Liver (tissue), 9 donors: Measurements from ENCODE around the gene AOPEP. TPM values are rescaled to one million over a fixed set of nuclear protein-coding genes. Genes with fewer than 3 reads are reported as not detected.

ENCODE experiments used
- DNase-seq: peaks from one replicate; pipeline ENCODE4 v3.0.0-alpha.2; 2017; ENCODE audit warnings: low spot score
- H3K27ac ChIP-seq, 2 donors: one replicate each; pipeline ENCODE4 v1.7.0; 2013; ENCODE audit warnings: inconsistent platforms in 2 of 2, low read length in 2 of 2, control low read depth in 1 of 2, low read depth in 1 of 2, mild to moderate bottlenecking in 1 of 2
- H3K27me3 ChIP-seq, 4 donors: one replicate each; pipeline versions ENCODE4 v1.6.1 to v1.7.0; 2013; ENCODE audit warnings: low read length in 3 of 4, inconsistent platforms in 1 of 4, mild to moderate bottlenecking in 1 of 4, moderate library complexity in 1 of 4; ENCODE audit not compliant: control insufficient read depth in 4 of 4, insufficient read depth in 4 of 4
- H3K36me3 ChIP-seq, 4 donors: one replicate each; pipeline versions ENCODE4 v1.6.1 to v1.7.0; 2013; ENCODE audit warnings: low read length in 3 of 4, mild to moderate bottlenecking in 3 of 4, low read depth in 1 of 4, moderate library complexity in 1 of 4; ENCODE audit not compliant: control insufficient read depth in 4 of 4, insufficient read depth in 3 of 4
- H3K4me1 ChIP-seq, 4 donors: one replicate each; pipeline versions ENCODE4 v1.6.1 to v1.7.0; 2013; ENCODE audit warnings: low read length in 3 of 4, mild to moderate bottlenecking in 3 of 4, moderate library complexity in 1 of 4; ENCODE audit not compliant: control insufficient read depth in 4 of 4, insufficient read depth in 4 of 4
- H3K4me3 ChIP-seq, 3 donors: one replicate each; pipeline versions ENCODE4 v1.6.1 to v1.7.0; 2013; ENCODE audit warnings: low read length in 3 of 3, control low read depth in 1 of 3, low read depth in 1 of 3, mild to moderate bottlenecking in 1 of 3
- H3K9ac ChIP-seq, 2 donors: one replicate each; pipeline ENCODE4 v1.7.0; 2013; ENCODE audit warnings: low read length in 2 of 2, mild to moderate bottlenecking in 2 of 2, moderate library complexity in 2 of 2, control low read depth in 1 of 2, low read depth in 1 of 2
- H3K9me3 ChIP-seq, 4 donors: one replicate each; pipeline versions ENCODE4 v1.6.1 to v1.7.0; 2013; ENCODE audit warnings: low read length in 3 of 4; ENCODE audit not compliant: control insufficient read depth in 4 of 4
- ATF3 ChIP-seq: IDR thresholded peaks from 2 replicates; pipeline ENCODE4 v1.6.1; 2016; ENCODE audit warnings: antibody characterized with exemption
- CTCF ChIP-seq: fragments of 150-350 bp; IDR thresholded peaks from 2 replicates; pipeline ENCODE4 v1.5.1; 2017; ENCODE audit warnings: improper control_type of control experiment, low read depth, low read length; ENCODE audit not compliant: missing input control
- EGR1 ChIP-seq, 2 donors: IDR thresholded peaks; 2 replicates each; pipeline ENCODE4 v1.6.1; 2016 to 2018; ENCODE audit warnings: antibody characterized with exemption in 2 of 2, low read depth in 2 of 2
- FOXA1 ChIP-seq: IDR thresholded peaks from 2 replicates; pipeline ENCODE4 v1.6.1; 2016; ENCODE audit warnings: antibody characterized with exemption
- FOXA2 ChIP-seq: IDR thresholded peaks from 2 replicates; pipeline ENCODE4 v1.6.1; 2016; ENCODE audit warnings: antibody characterized with exemption
- GABPA ChIP-seq, 2 donors: IDR thresholded peaks in 1 of 2; conservative IDR thresholded peaks in 1 of 2; 2 replicates each; pipeline ENCODE4 v1.6.1; 2016; ENCODE audit warnings: antibody characterized with exemption in 2 of 2, mild to moderate bottlenecking in 1 of 2, moderate library complexity in 1 of 2
- HNF4A ChIP-seq, 2 donors: conservative IDR thresholded peaks; 2 replicates each; pipeline ENCODE4 v1.6.1; 2016; ENCODE audit warnings: antibody characterized with exemption in 2 of 2, mild to moderate bottlenecking in 2 of 2
- HNF4G ChIP-seq: IDR thresholded peaks from 2 replicates; pipeline ENCODE4 v1.6.1; 2016; ENCODE audit warnings: antibody characterized with exemption
- JUND ChIP-seq, 2 donors: IDR thresholded peaks; 2 replicates each; pipeline ENCODE4 v1.6.1; 2016; ENCODE audit warnings: antibody characterized with exemption in 2 of 2
- MAX ChIP-seq: IDR thresholded peaks from 2 replicates; pipeline ENCODE4 v1.6.1; 2016; ENCODE audit warnings: antibody characterized with exemption
- NR2F2 ChIP-seq: IDR thresholded peaks from 2 replicates; pipeline ENCODE4 v1.6.1; 2016; ENCODE audit warnings: antibody characterized with exemption
- RAD21 ChIP-seq, 2 donors: IDR thresholded peaks; 2 replicates each; pipeline ENCODE4 v1.6.1; 2016; ENCODE audit warnings: antibody characterized with exemption in 2 of 2, mild to moderate bottlenecking in 2 of 2
- REST ChIP-seq: IDR thresholded peaks from 2 replicates; pipeline ENCODE4 v1.6.1; 2016; ENCODE audit warnings: antibody characterized with exemption, mild to moderate bottlenecking
- RXRA ChIP-seq, 2 donors: IDR thresholded peaks; 2 replicates each; pipeline ENCODE4 v1.6.1; 2017 to 2018; ENCODE audit warnings: antibody characterized with exemption in 2 of 2, mild to moderate bottlenecking in 1 of 2
- SP1 ChIP-seq: IDR thresholded peaks from 2 replicates; pipeline ENCODE4 v1.6.1; 2018; ENCODE audit warnings: antibody characterized with exemption, mild to moderate bottlenecking
- TAF1 ChIP-seq: conservative IDR thresholded peaks from 2 replicates; pipeline ENCODE4 v1.6.1; 2016; ENCODE audit warnings: antibody characterized with exemption, mild to moderate bottlenecking
- YY1 ChIP-seq: IDR thresholded peaks from 2 replicates; pipeline ENCODE4 v1.6.1; 2016; ENCODE audit warnings: antibody characterized with exemption, mild to moderate bottlenecking
- ZBTB33 ChIP-seq: IDR thresholded peaks from 2 replicates; pipeline ENCODE4 v1.6.1; 2016; ENCODE audit warnings: antibody characterized with exemption
- WGBS: extraction: QIAGEN DNeasy Blood & Tissue Kit; methylation state at CpG from one replicate; pipeline ENCODE4 v1.1.7; 2013; 5-methylcytosine and 5-hydroxymethylcytosine counted together
- polyA plus RNA-seq, 2 donors: library from polyadenylated mRNA; stranded (reverse) in 1 of 2; unstranded in 1 of 2; fragments of 200-250 nt in 1 of 2; fragments of >200 nt in 1 of 2; fragmentation: Nextera tagmentation in 1 of 2; extraction: Ambion mirVana in 1 of 2; gene quantifications; one replicate each; pipeline versions ENCODE4 v1.2.1 to v1.2.3, GENCODE V29; 2013 to 2015
- total RNA-seq, 2 donors: library from RNA; depleted of rRNA; stranded (reverse); fragments of >200 nt; gene quantifications; one replicate each; pipeline ENCODE4 v1.2.3, GENCODE V29; 2014
- donor health status: healthy.
- donor health status: healthy.
- donor health status: healthy.
- donor health status: healthy.
- donor health status: healthy.

Gene AOPEP
- total and polyA plus RNA-seq, 4 donors = 22.2 to 77.1 (median 34.8) TPM

- TF ChIP-seq GABPA (IDR thresholded peaks at IDR 0.05 in 1 of 2, conservative IDR thresholded peaks at IDR 0.05 in 1 of 2) (no peak), RXRA (IDR thresholded peaks at IDR 0.05) (no peak), CTCF (no peak)
- Histone ChIP-seq H3K27ac (peak overlapping the region; percentile 85 to 95), H3K9ac (peak overlapping the region; percentile 62 to 72), H3K4me3 (no peak overlapping the region), H3K36me3 (no peaks in the 10 kb centered on the region), H3K9me3 (no peaks in the 10 kb centered on the region), H3K4me1 (peaks cover 0 to 25% (median 5%) of the 10 kb centered on the region in 4 donors), H3K27me3 (no peaks in the 10 kb centered on the region)
- no peak for DNase-seq
These were observed 140.3 kb downstream of the AOPEP start for GRCh38 chr9:94866770-94867169.

- peaks cover 0 to 20% (median 5%) of the 10 kb centered on the region in 4 donors for H3K4me1 ChIP-seq
- H3K4me3 ChIP-seq = no peak overlapping the region
- peak; percentile 70 to 75 for TF ChIP-seq HNF4A (conservative IDR thresholded peaks at IDR 0.05)
- TF ChIP-seq MAX = peak; percentile 87
- peak; percentile 96 for TF ChIP-seq RXRA (IDR thresholded peaks at IDR 0.05)
- peak; percentile 68 for TF ChIP-seq FOXA1
- TF ChIP-seq GABPA (IDR thresholded peaks at IDR 0.05 in 1 of 2, conservative IDR thresholded peaks at IDR 0.05 in 1 of 2) = peak in 1 of 2 donors; percentile 16
- peak; percentile 47 to 77 for TF ChIP-seq JUND (IDR thresholded peaks at IDR 0.05)
- peak in 1 of 2 donors; percentile 74 for TF ChIP-seq EGR1 (IDR thresholded peaks at IDR 0.05; ENCODE audit: low read depth in 2 of 2)
- peak; percentile 60 to 75 for TF ChIP-seq RAD21 (IDR thresholded peaks at IDR 0.05)
- peak; percentile 69 for TF ChIP-seq YY1
- TF ChIP-seq SP1 = peak; percentile 91
- TF ChIP-seq ATF3 = peak; percentile 63
- peak; percentile 57 for TF ChIP-seq NR2F2
- TF ChIP-seq CTCF = no peak
- no peak for TF ChIP-seq HNF4G
- TF ChIP-seq ZBTB33 = peak; percentile 57
- peak; percentile 55 for TF ChIP-seq REST
- no peak for TF ChIP-seq TAF1
- peak; percentile 71 for TF ChIP-seq FOXA2
- WGBS = 11% methylated on average over 8 of the region's 8 CpGs
- peak overlapping the region; percentile 85 to 95 for H3K27ac ChIP-seq
- no peaks in the 10 kb centered on the region for H3K9me3 ChIP-seq
- no peaks in the 10 kb centered on the region for H3K36me3 ChIP-seq
- no peaks in the 10 kb centered on the region for H3K27me3 ChIP-seq
- peak; percentile 50 for DNase-seq
- H3K9ac ChIP-seq = peak overlapping the region; percentile 57 to 84
These were observed 140.9 kb downstream of the AOPEP start for GRCh38 chr9:94867281-94867841.
